Panc1 (cell line): ENCODE data around the gene ALDH18A1. TPM values are rescaled to one million over a fixed set of nuclear protein-coding genes. Genes with fewer than 3 reads are reported as not detected.

Experiments
- ATAC-seq: fragments of 200-7000 bp; cut with Tn5 transposase; 2 replicates; pipeline ENCODE4 v1.9.1; 2020; ENCODE audit warnings: mild to moderate bottlenecking, moderate library complexity
- BruUV-seq: library from RNA; stranded (reverse); fragments of 400-500 nt; replicated peaks from 2 replicates; lab custom pipeline; 2021; lab: Mats Ljungman, UMichigan
- CTCF ChIA-PET: fragments of 300-600 bp; sonication (Branson Sonifier 250); formaldehyde crosslinking; loops from one replicate; lab custom pipeline; 2022; ENCODE audit warnings: antibody characterized with exemption; lab: Charles Lee
- POLR2A ChIA-PET: fragments of 300-600 bp; sonication (Branson Sonifier 250); formaldehyde crosslinking; loops from one replicate; lab custom pipeline; 2022; ENCODE audit warnings: antibody characterized with exemption; lab: Charles Lee
- DNase-seq: peaks from one replicate; pipeline ENCODE4 v3.0.0-alpha.2; 2010; ENCODE audit warnings: low read depth, low spot score
- H3K27ac ChIP-seq: 2 replicates; pipeline ENCODE4 v1.5.1; 2011; ENCODE audit warnings: mild to moderate bottlenecking, low read length, inconsistent platforms
- H3K27me3 ChIP-seq: fragments of 200-500 bp; sonication (Bioruptor generic); 2 replicates; pipeline ENCODE4 v1.6.0; 2014; ENCODE audit warnings: low read length, inconsistent platforms; ENCODE audit not compliant: control insufficient read depth, insufficient read depth
- H3K36me3 ChIP-seq: fragments of 200-500 bp; sonication (Bioruptor generic); 2 replicates; pipeline ENCODE4 v1.5.1; 2014; ENCODE audit warnings: inconsistent platforms, mild to moderate bottlenecking, low read length, moderate library complexity; ENCODE audit not compliant: control insufficient read depth, insufficient read depth
- H3K4me1 ChIP-seq: 2 replicates; pipeline ENCODE4 v1.5.1; 2011; ENCODE audit warnings: inconsistent platforms, mild to moderate bottlenecking, low read length, moderate library complexity; ENCODE audit not compliant: control insufficient read depth, insufficient read depth
- H3K4me3 ChIP-seq, 2 experiments: 2 replicates each; pipeline ENCODE4 v1.5.1; 2011 to 2012; ENCODE audit warnings: low read depth in 2 of 2, low read length in 2 of 2, mild to moderate bottlenecking in 2 of 2, inconsistent platforms in 1 of 2, moderate library complexity in 1 of 2
- H3K9me3 ChIP-seq: fragments of 200-500 bp; sonication (Bioruptor generic); 2 replicates; pipeline ENCODE4 v1.5.1; 2014; ENCODE audit warnings: low read depth, mild to moderate bottlenecking, inconsistent platforms, low read length, moderate library complexity; ENCODE audit not compliant: control insufficient read depth, insufficient read depth
- CTCF ChIP-seq: fragments of 450-650 bp; IDR thresholded peaks from 2 replicates; pipeline ENCODE4 v1.5.1; 2017; ENCODE audit warnings: mild to moderate bottlenecking
- POLR2AphosphoS5 ChIP-seq: IDR thresholded peaks from 2 replicates; pipeline ENCODE4 v1.6.1; 2012; ENCODE audit warnings: mild to moderate bottlenecking, low read depth, low read length, moderate library complexity
- REST ChIP-seq, 2 experiments: IDR thresholded peaks; 2 replicates each; pipeline ENCODE4 v1.6.1; 2011 to 2012; ENCODE audit warnings: low read depth in 2 of 2, control low read depth in 1 of 2, low read length in 1 of 2, mild to moderate bottlenecking in 1 of 2, moderate library complexity in 1 of 2; ENCODE audit not compliant: insufficient read depth in 1 of 2
- SIN3A ChIP-seq: IDR thresholded peaks from 2 replicates; pipeline ENCODE4 v1.6.1; 2012; ENCODE audit warnings: low read depth, mild to moderate bottlenecking, low read length, moderate library complexity, borderline replicate concordance; ENCODE audit not compliant: insufficient read depth
- TCF7L2 ChIP-seq: IDR thresholded peaks from 2 replicates; pipeline ENCODE4 v1.6.1; 2011; ENCODE audit warnings: mild to moderate bottlenecking, low read depth, low read length, inconsistent platforms
- in situ Hi-C: cut with HindIII; loops from 2 replicates; pipeline ENCODE4 v1.10.0; 2016; ENCODE audit warnings: low sequenced_read_pairs, low pct_unique_long_range_greater_than_20kb
- intact Hi-C: fragments of 100-400 bp; cut with micrococcal nuclease; formaldehyde crosslinking; loops from one replicate; pipeline ENCODE4 v1.10.0; 2022; ENCODE audit not compliant: unreplicated experiment
- total RNA-seq: library from RNA; stranded (reverse); gene quantifications from one replicate; pipeline ENCODE4 v1.2.1, GENCODE V29; 2021; ENCODE audit not compliant: unreplicated experiment

Gene ALDH18A1
- total RNA-seq, 1 experiment from 2014 or later, result 68.0 TPM

GRCh38 chr10:95573527-95573926, 83.0 kb downstream of the ALDH18A1 start:
- ATAC-seq (no peak), DNase-seq (no peak)
- in situ Hi-C loops, result no loop called here
- ChIA-PET CTCF (no interaction called here), POLR2A (no interaction called here)
- intact Hi-C loops, result no loop called here
- Histone ChIP-seq H3K27me3 (no peaks in the 10 kb centered on the region; the same call in 1 of the 2 replicates), H3K4me1 (no peaks in the 10 kb centered on the region), H3K9me3 (no peaks in the 10 kb centered on the region), H3K4me3 (no peak overlapping the region), H3K27ac (no peak overlapping the region), H3K36me3 (no peaks in the 10 kb centered on the region)
- TF ChIP-seq POLR2AphosphoS5 (no peak), CTCF (no peak), TCF7L2 (no peak), SIN3A (no peak), REST (IDR thresholded peaks at IDR 0.05; ENCODE audit: insufficient read depth in 1 of 2, low read depth in 2 of 2, low read length in 1 of 2) (no peak)
- BruUV-seq, result no TSS peak

- in situ Hi-C loops (no loop called here), intact Hi-C loops (no loop called here)
- POLR2A ChIA-PET, result interaction anchor here (0.6 kb wide), 1 partner anchor 156 kb away, joined by 20 read pairs; no protein-coding TSS in a partner anchor
Measured at GRCh38 chr10:95572131-95572820, 84.2 kb downstream of the ALDH18A1 start.

More at GRCh38 chr10:95572131-95572820, 84.2 kb downstream of the ALDH18A1 start:
- DNase-seq (no peak), ATAC-seq (no peak)
- H3K36me3 ChIP-seq, result no peaks in the 10 kb centered on the region
- no peak overlapping the region for H3K27ac ChIP-seq
- H3K9me3 ChIP-seq, result no peaks in the 10 kb centered on the region
- TF ChIP-seq CTCF, result no peak
- TF ChIP-seq POLR2AphosphoS5, result no peak
- TF ChIP-seq REST (IDR thresholded peaks at IDR 0.05; ENCODE audit: insufficient read depth in 1 of 2, low read depth in 2 of 2, low read length in 1 of 2), result no peak
- TF ChIP-seq SIN3A, result no peak
- TF ChIP-seq TCF7L2, result no peak
- CTCF ChIA-PET, result no interaction called here
- H3K4me3 ChIP-seq, result no peak overlapping the region
- H3K27me3 ChIP-seq, result no peaks in the 10 kb centered on the region
- no TSS peak for BruUV-seq
- no peaks in the 10 kb centered on the region for H3K4me1 ChIP-seq
